Fibroblast of skin of abdomen (primary cell): ENCODE measurements around the gene CD82.
A peak's percentile ranks its signal among the peaks of the same experiment; 100 is the strongest.

Experiments
- DNase-seq: peaks from one replicate; pipeline ENCODE4 v3.0.0-alpha.2; 2013

The CD82 gene

DNA sequence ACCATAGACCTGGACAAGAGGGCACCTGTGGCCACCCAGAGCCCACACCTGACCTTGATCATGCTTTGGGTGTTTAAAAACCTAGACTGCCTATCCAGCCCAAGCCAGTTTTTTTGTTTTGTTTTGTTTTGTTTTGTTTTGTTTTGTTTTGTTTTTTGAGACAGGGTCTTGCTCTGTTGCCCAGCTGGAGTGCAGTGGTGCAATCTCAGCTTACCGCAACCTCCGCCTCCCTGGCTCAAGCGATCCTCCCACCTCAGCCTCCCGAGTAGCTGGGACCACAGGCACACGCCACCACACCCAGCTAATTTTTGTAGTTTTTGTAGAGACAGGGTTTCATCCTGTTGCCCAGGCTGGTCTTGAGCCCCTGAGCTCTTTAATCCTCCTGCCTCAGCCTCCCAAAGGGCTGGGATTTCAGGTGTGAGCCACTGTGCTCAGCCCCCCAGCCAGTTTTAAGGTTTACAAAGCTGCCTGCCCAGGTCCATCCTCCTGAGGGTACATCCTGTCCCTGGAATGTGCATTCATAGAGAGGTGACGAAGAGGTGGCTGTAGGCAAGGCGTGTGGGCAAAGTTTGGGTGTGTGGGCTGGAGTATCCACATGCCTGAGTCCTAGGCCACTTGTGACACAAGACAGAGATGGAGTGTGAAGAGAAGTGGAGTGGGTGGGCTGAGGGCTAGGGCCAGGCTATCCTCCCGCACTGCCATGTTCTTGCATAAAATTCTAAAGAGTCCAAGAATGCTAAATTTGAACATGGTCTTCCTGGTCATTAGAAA, 3.3 kb upstream of the CD82 start:
- DNase-seq = no peak

DNA sequence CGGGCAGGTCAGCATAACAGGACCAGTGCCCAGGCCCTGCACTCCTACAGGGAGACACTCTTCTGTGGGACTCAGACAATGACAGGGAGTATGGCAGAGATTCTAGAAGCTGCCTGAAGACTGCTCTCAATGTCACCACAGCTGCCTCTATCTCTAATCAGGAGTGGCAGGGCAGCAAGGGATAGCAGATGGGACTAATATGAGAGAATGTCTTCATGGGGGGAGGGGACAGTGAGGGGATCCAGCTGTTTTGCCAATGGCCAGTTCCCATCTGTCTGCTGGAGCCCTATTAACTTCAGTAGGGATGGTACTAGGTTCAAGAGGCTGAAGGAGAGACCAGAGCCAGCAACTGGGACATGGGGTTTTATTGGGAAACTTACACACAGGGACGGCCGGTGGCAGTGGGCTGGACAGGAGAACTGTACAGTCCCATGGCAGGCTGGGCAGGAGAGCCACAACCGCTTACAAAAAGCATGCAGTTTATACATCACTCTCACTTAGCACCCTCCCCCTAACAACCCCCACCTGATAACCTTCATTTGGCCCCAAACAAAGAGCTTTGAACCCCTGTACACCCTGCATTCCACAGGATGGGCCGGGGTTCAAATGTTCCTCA, 2.5 kb upstream of the CD82 start:
- DNase-seq = no peak

DNA sequence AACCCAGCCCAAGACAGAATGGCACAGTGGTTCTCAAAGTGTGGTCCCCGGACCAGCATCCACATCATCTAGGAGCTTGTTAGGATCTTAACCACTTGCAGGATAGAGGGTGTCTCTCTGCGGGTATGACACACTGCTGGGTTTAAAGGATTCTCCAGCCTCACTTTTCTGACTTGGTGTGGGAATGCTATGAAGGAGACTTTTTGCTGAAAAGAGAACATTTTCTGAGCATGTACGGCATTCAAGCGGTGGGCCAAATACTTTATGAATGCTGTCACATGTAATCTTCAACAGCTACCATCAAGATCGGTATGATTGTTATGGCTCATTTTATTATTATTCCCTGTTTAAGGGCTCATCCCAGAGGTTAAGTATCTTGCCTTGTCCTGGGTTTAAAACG, 1.8 kb upstream of the CD82 start:
- DNase-seq = peak; percentile 79

DNA sequence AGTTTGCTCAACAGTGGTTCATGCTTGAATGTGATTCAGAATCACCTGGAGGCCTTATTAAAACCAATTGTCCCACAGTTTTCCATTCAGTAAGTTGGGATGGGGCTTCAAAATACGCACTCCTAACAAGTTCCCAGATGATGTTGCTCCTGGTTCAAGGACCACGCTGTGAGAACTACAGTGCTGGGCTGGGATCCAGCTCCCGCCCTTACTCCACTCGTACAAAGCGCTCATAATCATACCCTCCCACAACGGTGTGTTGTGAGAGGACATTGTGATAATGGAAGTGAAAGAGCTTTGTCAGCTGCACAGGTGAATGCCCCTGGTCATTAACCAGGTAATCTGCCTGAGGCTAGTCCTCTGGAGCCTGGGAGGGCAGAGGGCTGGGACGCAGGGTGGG, 1.3 kb upstream of the CD82 start:
- no peak for DNase-seq

DNA sequence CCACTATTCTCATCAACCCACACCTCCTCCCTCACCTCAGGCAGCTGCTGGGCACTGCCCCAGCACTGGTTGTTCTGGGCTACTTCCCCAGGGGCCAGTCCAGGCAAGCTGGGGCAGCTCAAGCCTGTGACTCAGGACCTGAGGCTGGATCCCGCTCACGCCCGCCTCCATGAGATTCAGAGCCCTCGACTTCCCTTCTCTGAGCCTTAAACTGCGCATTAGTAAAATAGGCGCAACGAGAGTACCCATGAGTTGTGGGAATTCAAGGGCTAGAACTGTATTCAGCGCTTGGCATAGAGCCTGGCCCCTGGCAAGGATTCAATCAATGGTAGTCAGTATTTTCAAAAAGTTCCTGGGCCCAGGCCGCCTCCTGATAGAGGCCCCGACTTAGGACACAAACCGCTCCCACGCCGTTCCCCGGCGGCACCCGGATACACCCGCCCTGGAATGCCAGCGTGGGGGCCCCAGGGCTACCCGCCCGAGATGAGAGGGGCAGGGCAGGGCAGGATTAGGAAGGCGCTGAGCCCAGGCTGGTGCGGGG, 723 bp upstream of the CD82 start:
- peak; percentile 72 for DNase-seq

DNA sequence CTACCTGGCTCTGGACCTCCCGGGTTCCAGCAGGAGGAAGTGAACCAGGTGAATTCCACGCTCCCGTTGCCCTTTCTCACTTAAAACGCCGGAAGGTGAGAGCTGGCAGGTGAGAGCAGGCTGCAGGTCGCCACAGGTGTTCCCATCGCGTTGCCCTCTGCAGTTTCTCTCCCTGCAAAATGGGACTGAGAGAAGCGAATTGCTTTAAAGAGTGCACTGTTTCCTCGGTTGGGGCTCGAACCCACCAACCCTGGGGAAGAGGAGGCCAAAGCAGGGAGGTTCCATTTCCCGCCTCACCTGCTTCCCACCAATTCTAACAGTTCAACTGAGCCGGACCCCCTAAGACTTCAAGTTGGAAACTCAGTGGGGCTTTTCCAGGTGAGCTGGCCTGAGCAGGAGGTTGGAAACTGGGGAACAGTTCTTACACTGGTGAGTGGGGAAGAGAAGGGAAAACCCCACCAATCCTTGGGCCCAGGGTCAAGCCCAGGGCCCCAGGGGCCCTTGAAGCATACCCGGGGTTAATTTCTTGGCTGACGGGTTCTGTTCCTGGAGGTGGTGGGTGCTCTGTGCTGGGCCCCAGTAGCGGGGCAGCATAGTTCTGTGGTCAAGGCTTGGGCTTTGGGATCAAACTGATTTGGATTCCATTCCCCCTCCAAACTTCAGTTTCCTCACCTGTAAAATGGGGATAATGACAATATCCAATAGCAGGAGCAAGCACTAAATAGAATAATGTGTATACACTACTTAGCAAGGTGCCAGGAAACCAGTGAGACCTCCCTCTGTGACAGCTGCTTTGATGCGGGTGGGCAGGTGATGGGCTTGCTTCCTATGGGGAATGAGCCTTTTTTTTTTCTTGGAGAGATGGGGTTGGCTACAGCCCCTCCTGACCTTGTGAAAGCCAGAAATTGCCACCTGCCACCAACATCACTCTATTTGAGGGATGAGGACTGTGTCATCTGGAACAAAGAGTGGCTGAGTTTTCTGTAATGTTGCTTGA, 788 bp downstream of the CD82 start:
- DNase-seq = no peak

DNA sequence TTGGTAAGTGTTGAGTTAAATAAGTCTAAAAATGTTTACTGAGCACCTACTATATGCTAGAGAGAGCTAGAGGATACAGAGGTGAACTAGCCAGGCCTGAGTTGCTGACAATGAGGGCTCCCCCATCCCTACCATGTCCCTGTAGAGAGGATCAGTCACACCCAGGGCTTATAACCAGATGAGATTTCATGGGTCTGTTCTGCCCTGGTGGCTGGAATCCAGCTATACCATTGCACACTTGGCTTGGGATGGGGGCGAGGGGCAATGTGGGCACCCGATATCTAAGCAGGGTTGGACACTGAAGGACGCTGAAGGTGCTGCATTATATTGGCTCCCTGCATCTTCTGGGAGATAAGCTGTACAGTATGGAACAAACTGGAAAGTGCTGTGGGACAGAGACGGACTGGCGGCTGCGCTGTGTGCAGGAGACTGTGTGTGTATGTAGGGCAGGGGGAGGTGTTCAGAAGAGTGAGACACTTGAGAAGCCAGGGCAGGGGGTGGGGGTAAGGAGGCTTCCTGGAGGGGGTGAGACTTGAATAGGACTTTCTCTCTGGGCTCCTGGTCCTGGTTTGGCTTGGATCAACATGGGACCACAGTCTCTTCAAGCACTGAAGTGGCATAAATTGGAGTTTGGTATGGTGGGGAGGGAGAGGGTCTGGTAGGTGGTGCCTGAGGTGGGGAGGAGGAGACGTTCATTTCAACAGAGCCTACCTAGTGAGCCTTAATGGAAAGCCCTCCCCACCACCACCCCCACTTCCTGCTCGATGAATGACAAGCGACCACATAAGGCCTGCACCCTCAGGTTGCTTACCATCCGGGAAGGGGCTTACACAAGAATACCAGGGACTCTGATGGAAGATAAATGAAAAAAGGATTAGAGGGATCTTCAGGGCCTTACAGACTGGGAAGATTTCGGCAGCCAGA, 1.8 kb downstream of the CD82 start:
- no peak for DNase-seq

DNA sequence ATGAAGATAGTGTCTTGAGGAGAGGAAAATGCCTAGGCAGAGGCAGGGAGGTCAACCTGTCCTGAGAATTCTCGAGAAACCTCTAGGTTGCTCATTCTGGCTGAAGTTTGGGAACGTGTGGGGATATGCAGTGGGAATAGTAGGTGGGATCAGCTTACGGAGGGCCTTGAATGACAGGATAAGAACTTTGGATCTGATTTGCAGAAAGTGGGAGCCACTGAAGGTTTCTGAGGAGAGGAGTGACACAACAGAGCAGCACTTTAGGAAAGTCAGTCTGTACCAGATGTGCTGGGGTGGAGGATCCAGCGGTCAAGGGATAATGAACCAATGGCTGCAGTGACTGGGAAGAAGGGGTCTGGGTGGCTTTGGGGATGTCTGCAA, 2.4 kb downstream of the CD82 start:
- DNase-seq = no peak

DNA sequence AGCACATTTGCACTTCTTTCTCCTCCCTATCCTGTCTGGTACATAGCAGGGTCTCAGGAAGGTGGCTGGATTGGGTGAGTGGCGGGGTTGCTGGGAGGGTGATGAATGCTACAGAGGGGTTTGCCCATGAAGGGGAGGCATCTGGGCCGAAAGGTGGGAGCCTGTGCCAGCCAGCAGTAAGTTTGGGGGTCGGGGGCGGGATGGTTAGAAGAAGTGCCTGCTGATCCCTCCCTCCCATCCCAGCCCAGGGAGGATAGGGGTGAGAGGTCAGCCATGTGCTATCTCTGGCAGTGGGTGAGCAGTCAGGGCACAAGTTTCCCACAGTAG, 2.8 kb downstream of the CD82 start:
- no peak for DNase-seq

DNA sequence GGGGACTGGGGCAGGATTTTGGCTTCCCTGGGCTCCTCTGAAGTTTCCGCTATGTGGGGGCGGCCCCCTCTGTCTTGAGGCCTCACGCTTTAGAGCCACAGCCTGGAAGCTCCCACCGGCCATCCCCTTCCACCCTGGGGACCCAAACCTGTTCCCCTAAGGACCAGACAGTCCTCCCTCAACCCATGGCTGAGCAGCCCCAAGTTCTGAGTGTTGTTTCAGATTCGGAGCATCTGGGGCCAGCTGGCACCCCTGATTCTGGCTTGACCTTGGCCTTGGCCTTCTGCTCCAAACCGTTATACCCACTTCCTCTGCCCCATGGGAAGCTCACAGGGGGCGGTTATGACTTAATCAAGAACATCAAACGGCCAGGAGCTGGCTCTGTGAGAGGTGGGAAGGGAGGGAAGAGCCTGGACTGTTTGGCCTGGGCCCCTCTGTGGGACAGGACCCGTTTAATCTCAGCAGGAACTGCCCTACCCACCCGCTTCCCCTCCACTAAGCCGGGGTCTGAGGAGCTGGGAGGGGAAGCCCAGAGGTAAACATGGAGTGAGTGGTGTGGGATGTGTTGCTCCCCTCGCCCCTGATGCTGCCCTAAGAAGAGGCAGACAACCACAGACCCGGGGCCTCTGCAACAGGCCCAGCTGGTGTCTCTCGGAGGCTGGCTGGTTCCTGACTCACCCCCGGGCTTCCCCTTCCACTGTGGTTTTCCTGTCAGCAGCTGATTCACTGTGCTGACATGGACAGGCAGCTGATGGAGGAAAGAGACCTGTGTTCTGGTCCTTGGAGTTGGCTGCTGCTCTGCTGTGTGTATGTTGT, 3.4 kb downstream of the CD82 start:
- peak; percentile 93 for DNase-seq

DNA sequence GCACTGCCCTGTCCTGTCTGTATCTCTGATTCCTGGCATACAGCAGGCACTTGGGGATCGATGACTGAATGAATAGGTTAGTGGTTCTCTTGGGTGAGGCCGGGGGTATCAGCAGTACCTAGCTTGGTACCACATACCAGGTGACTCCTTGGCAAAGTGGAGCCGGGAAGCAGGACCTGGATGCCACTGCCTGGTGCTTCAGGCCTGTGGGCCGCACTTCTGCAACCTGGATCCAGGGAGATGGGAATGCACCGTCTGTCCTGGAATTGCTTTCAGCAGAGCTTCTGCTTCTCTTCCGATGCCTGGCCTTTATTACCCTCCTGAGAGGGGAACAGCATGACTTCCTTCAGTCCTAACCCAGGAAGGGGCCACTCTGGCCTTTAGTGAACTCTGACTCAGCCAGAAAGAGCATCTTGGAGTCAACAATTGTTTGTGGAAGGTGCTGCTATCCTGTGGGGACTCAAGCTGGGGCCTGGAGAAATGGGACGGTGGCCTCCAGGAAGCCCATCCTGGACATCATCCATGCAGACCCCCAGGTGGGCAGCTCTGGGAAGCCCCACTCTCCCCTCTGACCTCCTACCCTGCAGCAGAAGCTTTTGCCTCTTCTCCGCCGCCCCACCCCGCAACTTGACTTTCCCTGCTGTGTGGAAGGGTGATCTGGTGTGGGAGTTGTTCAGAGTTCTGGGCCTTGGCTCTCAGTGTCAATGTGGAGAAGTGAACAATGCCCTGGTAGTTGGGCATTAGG, 5.1 kb downstream of the CD82 start:
- DNase-seq = no peak

DNA sequence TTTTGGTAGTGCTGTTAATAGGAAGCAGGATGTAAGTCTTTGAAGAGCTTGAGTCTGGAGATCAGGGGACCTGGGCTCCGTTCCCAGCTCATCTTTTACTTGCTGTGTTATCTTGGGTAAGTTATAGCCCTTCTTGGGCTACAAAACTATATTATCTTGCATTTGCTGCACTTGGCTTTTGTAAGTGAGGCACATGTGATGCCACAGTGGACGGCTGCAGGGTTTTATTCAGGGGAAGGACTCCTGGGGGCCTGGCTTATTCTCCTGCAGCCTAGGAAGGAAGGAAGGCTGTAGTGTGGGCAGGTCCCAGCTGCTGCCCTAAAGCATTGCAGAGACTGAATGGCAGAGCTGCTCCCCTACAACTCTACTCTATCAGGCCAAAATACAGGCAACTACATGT, 6.4 kb downstream of the CD82 start:
- no peak for DNase-seq

DNA sequence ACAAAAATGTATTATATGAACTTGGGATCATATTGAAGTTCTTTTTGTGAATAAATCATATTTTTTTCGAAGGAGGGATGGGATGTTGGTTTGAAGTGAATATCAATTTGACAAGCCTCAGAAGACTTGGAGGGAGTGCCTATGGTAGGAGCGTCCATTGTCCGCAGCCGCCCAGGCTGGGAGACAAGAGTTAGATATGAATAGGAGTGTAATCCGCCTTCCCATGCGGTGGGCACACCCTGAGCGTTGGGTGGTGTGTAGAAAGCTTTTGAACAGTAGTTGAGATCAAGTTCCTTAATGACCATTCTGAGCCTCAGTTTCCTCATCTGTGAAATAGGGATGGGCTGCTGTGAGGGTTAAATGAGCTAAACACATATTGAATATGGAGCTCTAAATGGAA, 7.0 kb downstream of the CD82 start:
- no peak for DNase-seq

DNA sequence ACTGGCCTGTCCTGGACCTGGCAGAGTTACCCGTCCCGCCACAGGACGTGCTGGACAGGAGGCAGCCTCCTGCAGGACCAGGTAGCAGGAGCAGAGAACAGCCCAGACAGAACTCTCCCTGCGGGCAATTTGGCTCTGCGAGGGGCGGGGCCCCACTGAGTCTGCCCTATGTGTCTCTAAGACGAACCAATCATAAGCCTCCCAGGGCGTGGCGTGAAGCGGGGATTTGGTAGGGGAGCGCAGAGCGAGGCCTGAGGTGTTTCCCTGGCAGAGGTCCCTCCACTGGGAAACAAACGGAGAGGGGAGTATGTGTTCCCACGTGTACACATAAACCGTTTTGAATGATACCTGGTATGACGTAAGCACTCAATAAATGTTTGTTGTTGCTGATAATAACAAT, 7.4 kb downstream of the CD82 start:
- no peak for DNase-seq

DNA sequence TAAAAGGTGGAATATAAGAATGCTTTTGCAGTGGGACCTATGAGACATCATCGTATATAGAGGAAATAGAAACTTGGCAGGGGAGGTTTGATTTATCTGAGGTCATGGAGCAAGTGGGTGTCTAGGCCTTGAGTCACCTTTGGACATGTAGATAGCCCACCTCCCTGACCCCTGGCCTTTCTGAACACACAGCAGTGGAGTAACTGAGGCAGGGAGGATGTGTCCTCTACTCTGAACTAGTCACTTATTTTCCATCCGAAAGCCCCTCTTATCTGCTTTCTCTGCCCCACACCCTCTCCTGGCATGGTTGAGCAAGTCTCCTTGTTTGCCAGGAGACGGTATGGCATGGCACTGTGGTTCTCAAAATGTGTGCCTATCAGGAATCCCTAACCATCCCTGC, 7.9 kb downstream of the CD82 start:
- no peak for DNase-seq

DNA sequence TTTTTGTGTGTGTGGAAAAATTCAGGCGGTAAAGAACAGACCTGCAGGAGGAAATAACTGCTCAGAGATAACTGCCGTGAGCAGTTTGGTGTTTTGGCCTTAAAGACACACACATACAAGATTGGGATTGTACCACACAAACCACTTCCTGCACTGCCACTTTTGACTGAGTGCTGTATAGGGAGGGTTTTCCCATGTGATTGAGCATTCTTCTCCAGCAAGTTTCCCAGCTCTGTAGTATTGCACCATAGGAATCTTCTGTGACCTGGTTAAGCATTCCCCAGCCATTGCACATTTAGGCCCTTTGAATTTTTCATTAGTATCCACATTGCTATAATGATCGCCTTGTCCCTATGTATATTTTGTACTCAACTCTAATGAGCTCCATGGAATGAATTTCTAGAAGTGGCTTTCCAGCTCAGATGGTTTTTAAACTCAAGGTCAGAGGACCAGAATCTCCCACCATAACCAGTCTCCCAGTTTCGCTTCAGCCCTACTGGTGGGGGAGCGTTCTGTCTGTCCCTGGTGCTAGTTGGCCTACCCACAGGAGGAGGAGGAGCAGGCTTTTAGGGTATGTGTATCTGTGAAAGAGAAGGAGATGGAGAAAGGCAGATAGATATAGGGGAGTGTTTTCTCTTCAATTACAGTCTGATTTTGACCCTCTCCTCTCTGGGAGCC, 9.3 kb downstream of the CD82 start:
- peak; percentile 95 for DNase-seq

DNA sequence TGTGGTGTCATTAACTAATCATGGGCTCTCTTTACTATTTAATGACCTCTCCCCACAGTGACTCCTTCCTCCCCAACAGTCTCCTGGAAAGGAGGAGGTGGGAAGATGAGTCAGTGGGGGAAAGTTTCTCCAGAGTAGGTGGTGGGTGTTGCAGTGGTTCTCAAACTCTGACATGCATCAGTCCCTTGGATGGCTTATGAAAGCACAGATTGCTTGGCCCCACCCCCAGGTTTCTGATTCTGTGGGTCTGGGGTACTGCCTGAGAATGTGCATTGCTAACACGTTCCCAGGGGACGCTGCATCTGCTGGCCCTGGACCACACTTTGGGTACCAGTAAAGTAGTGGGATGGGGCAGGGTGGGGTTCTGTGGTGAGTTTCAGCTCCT, 9.8 kb downstream of the CD82 start:
- DNase-seq = peak; percentile 69

DNA sequence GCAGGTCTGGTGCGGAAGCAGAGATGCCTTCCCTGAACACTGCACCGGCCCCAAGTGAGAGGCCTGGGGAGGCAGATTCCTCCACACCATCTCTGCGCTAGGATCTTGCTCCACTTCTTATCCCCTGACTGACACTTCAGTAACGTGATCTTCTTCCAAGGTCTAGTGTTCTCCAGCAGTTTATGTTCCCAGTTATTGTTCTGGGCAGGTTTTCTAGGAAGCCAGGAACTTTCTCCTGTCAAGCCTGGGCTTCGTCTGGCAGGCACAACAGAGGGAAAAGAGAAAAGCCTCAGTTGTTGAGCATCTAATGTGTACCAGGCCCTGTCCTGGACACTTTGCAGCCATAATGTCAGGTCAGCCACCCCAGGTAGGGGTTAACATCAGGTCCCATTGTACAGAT, 10.5 kb downstream of the CD82 start:
- no peak for DNase-seq

DNA sequence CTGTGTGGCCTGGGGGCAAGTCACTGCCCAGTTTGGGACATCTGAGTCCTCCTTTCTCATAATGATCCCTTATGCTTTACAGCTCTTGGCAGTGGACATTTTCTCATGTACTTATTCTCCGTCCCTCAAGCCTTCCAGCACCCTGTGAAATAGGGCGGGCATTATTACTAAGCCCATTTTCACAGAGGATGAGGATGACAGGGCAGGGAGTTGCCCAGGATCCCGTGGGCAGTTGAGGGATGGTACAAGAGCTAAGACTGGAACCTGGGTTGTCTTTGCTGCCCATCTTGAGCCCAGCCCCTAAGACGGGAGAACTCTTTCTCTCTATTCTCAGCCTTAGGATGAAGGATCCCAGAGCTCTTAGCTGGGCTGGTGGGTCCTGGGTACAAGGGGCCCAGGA, 11.2 kb downstream of the CD82 start:
- DNase-seq = no peak
